Calu3 (cell line): ENCODE results near the gene CBX3. TPM values are rescaled to one million over a fixed set of nuclear protein-coding genes. Genes with fewer than 3 reads are reported as not detected.

Experiments
- BruUV-seq: library from RNA; stranded (reverse); fragments of 400-500 nt; replicated peaks from 2 replicates; lab custom pipeline; 2021; lab: Mats Ljungman, UMichigan
- CTCF ChIA-PET: fragments of 300-600 bp; sonication (Branson Sonifier 250); formaldehyde crosslinking; loops from one replicate; lab custom pipeline; 2022; ENCODE audit warnings: antibody characterized with exemption; lab: Charles Lee
- DNase-seq: peaks from one replicate; pipeline ENCODE4 v3.0.0; 2022
- H3K27ac Mint-ChIP-seq: one replicate; pipeline ENCODE4 v1.8.0; 2022; ENCODE audit warnings: mixed read lengths; ENCODE audit not compliant: unreplicated experiment
- H3K27me3 Mint-ChIP-seq: one replicate; pipeline ENCODE4 v1.8.0; 2022; ENCODE audit warnings: mixed read lengths; ENCODE audit not compliant: unreplicated experiment
- H3K36me3 Mint-ChIP-seq: one replicate; pipeline ENCODE4 v1.8.0; 2022; ENCODE audit warnings: mild to moderate bottlenecking, moderate library complexity, mixed read lengths; ENCODE audit not compliant: insufficient read depth, unreplicated experiment
- H3K4me1 Mint-ChIP-seq: one replicate; pipeline ENCODE4 v1.8.0; 2022; ENCODE audit warnings: mild to moderate bottlenecking, low read depth, mixed read lengths; ENCODE audit not compliant: unreplicated experiment
- H3K4me3 Mint-ChIP-seq: one replicate; pipeline ENCODE4 v1.8.0; 2022; ENCODE audit warnings: mild to moderate bottlenecking, low read depth, moderate library complexity, mixed read lengths; ENCODE audit not compliant: unreplicated experiment
- H3K9me3 Mint-ChIP-seq: one replicate; pipeline ENCODE4 v1.8.0; 2022; ENCODE audit warnings: low read depth, mixed read lengths; ENCODE audit not compliant: unreplicated experiment
- intact Hi-C: fragments of 100-400 bp; cut with micrococcal nuclease; formaldehyde crosslinking; loops from one replicate; pipeline ENCODE4 v1.10.0; 2022; ENCODE audit not compliant: unreplicated experiment
- total RNA-seq: library from RNA; stranded (reverse); gene quantifications from 2 replicates; pipeline ENCODE4 v1.2.3, GENCODE V29; 2022
- TF ChIP-seq, protein P1 (sequence below): fragments of 200-600 bp; IDR thresholded peaks from one replicate; pipeline ENCODE4 v1.8.0; 2022; ENCODE audit warnings: antibody characterized with exemption; ENCODE audit not compliant: unreplicated experiment

The CBX3 gene
- total RNA-seq, 1 experiment from 2014 or later = 417 TPM

- H3K36me3 Mint-ChIP-seq = peaks cover 75% of the 10 kb centered on the region
- no peak overlapping the region for H3K4me3 Mint-ChIP-seq
- CTCF ChIA-PET = no interaction called here
- intact Hi-C loops = no loop called here
- H3K27ac Mint-ChIP-seq = peak overlapping the region; percentile 41
- TF ChIP-seq, protein P1, sequence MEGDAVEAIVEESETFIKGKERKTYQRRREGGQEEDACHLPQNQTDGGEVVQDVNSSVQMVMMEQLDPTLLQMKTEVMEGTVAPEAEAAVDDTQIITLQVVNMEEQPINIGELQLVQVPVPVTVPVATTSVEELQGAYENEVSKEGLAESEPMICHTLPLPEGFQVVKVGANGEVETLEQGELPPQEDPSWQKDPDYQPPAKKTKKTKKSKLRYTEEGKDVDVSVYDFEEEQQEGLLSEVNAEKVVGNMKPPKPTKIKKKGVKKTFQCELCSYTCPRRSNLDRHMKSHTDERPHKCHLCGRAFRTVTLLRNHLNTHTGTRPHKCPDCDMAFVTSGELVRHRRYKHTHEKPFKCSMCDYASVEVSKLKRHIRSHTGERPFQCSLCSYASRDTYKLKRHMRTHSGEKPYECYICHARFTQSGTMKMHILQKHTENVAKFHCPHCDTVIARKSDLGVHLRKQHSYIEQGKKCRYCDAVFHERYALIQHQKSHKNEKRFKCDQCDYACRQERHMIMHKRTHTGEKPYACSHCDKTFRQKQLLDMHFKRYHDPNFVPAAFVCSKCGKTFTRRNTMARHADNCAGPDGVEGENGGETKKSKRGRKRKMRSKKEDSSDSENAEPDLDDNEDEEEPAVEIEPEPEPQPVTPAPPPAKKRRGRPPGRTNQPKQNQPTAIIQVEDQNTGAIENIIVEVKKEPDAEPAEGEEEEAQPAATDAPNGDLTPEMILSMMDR = no peak
- no peaks in the 10 kb centered on the region for H3K27me3 Mint-ChIP-seq
- BruUV-seq = no TSS peak
- H3K4me1 Mint-ChIP-seq = peaks cover 45% of the 10 kb centered on the region
- no peak for DNase-seq
- no peaks in the 10 kb centered on the region for H3K9me3 Mint-ChIP-seq
These were observed 23.1 kb upstream of the CBX3 start for GRCh38 chr7:26178272-26178960.

DNA sequence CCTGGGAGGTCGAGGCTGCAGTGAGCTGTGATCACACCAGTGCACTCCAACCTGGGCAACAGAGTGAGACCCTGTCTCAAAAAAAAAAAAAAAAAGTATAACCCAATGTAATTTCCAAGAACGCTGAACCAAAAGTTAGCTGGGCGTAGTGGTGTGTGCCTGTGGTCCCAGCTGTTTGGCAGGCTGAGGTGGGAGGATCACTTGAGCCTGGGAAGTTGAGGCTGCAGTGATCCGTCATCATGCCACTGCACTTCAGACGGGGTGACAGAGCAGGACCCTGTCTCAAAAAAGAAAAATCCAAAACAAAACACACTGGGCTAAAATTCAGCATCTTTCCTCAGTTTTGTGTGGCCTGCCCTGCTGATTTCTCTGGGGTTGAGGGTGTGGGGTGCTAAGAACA lies 22.1 kb upstream of the CBX3 start:
- BruUV-seq = no TSS peak
- DNase-seq = no peak
- CTCF ChIA-PET = interaction anchor here (0.6 to 2.2 kb wide), 4 partner anchors 23 to 762 kb away, joined by 3 to 9 read pairs (median 4); no protein-coding TSS in a partner anchor
- Mint-ChIP-seq H3K36me3 (peaks cover 79% of the 10 kb centered on the region), H3K9me3 (no peaks in the 10 kb centered on the region), H3K27ac (peak overlapping the region; percentile 41), H3K4me1 (peaks cover 45% of the 10 kb centered on the region), H3K27me3 (no peaks in the 10 kb centered on the region), H3K4me3 (no peak overlapping the region)
- intact Hi-C loops = no loop called here
- TF ChIP-seq, protein P1 = no peak

DNA sequence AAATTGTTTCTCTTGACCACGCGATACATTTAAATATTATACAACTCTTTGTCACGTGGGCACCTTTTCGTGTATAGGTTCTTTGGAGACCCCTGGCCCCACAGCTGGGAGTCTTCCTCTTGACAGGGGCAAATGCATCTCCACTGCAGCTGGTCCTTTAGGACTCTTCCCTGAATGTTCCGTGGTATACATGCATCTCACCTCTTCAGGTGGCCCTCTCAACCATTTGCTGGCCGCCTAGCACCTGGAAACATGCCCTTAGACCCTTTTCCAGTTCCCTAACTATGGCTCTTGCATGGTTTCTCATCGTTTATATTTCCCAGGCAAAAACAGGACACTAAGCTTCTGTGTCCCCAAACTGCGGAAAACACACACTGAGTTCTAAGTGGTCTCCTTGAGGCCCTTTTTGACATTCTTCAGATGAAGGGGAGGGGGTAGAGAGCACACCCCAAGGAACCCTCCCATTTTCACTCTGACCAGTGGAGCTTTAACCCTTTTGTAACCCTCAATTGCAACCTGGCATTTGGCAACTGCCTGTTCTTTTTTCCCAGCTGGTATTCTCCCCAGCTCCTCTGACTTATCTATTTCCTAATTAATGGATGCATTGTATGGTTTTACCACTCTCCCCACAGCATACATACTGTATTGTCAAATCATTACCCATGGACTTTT lies 21.6 kb upstream of the CBX3 start:
- H3K27ac Mint-ChIP-seq = peak overlapping the region; percentile 41
- H3K9me3 Mint-ChIP-seq = no peaks in the 10 kb centered on the region
- no peaks in the 10 kb centered on the region for H3K27me3 Mint-ChIP-seq
- no TSS peak for BruUV-seq
- TF ChIP-seq, protein P1 = no peak
- DNase-seq = no peak
- CTCF ChIA-PET = interaction anchor here (0.6 to 2.2 kb wide), 4 partner anchors 24 to 761 kb away, joined by 3 to 9 read pairs (median 4); no protein-coding TSS in a partner anchor
- H3K4me3 Mint-ChIP-seq = no peak overlapping the region
- H3K4me1 Mint-ChIP-seq = peaks cover 48% of the 10 kb centered on the region
- intact Hi-C loops = loop anchor here (5.0 kb wide), 2 partner anchors 288 to 982 kb away; no protein-coding TSS in a partner anchor
- peaks cover 84% of the 10 kb centered on the region for H3K36me3 Mint-ChIP-seq

DNA sequence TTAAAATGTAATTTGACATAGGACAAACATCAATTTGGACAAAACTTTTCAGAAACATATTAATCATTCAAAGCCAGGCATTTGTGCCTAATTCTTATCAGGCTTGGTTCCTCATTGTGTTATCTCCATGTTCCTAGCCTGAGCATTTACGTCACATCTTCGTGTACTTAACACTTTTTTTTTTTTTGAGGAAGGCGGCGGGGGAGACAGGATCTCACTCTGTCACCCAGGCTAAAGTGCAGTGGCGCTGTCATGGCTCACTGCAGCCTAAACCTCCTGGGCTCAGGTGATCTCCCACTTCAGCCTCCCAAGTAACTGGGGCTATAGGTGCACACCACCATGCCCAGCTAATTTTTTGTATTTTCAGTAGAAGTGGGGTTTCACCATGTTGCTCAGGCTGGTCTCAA lies 20.8 kb upstream of the CBX3 start:
- peaks cover 92% of the 10 kb centered on the region for H3K36me3 Mint-ChIP-seq
- intact Hi-C loops = loop anchor here (5.0 kb wide), 2 partner anchors 288 to 982 kb away; no protein-coding TSS in a partner anchor
- no TSS peak for BruUV-seq
- H3K4me1 Mint-ChIP-seq = peaks cover 56% of the 10 kb centered on the region
- H3K9me3 Mint-ChIP-seq = no peaks in the 10 kb centered on the region
- no peaks in the 10 kb centered on the region for H3K27me3 Mint-ChIP-seq
- CTCF ChIA-PET = interaction anchor here (1.4 to 2.2 kb wide), 2 partner anchors 25 to 90 kb away, joined by 6 to 9 read pairs; no protein-coding TSS in a partner anchor
- no peak for DNase-seq
- no peak overlapping the region for H3K4me3 Mint-ChIP-seq
- TF ChIP-seq, protein P1 = no peak
- peak overlapping the region; percentile 41 for H3K27ac Mint-ChIP-seq
